Type B pancreatic cell (in vitro differentiated cells): Measurements from ENCODE around the gene SLC12A4. TPM values are rescaled to one million over a fixed set of nuclear protein-coding genes. Genes with fewer than 3 reads are reported as not detected.
"Not testable (repeated sequence)": the region's sequence is repeated elsewhere in the genome, so short reads cannot be mapped to it uniquely, and the experiment has no call there.

ENCODE experiments used
- DNase-seq: peaks from one replicate; pipeline ENCODE4 v3.0.0; 2021; ENCODE audit warnings: mixed read lengths; ENCODE audit not compliant: unreplicated experiment; ENCODE audit errors: extremely low spot score
- H3K27ac Mint-ChIP-seq: 2 replicates; pipeline ENCODE4 v1.8.0; 2021; ENCODE audit warnings: mild to moderate bottlenecking, mixed read lengths
- H3K27me3 Mint-ChIP-seq: 2 replicates; pipeline ENCODE4 v1.8.0; 2021; ENCODE audit warnings: mixed read lengths
- H3K36me3 Mint-ChIP-seq: 2 replicates; pipeline ENCODE4 v1.8.0; 2021; ENCODE audit warnings: mixed read lengths
- H3K4me1 Mint-ChIP-seq: one replicate; pipeline ENCODE4 v1.8.0; 2021; ENCODE audit warnings: mixed read lengths; ENCODE audit not compliant: unreplicated experiment
- H3K4me3 Mint-ChIP-seq: 2 replicates; pipeline ENCODE4 v1.8.0; 2021; ENCODE audit warnings: mild to moderate bottlenecking, mixed read lengths
- H3K9me3 Mint-ChIP-seq: 2 replicates; pipeline ENCODE4 v1.8.0; 2021; ENCODE audit warnings: mixed read lengths
- total RNA-seq: library from RNA; stranded (reverse); gene quantifications from 2 replicates; pipeline ENCODE4 v1.2.1, GENCODE V29; 2021; ENCODE audit warnings: low replicate concordance
- TF ChIP-seq, protein P1 (sequence below): fragments of 200-600 bp; sonication (generic); conservative IDR thresholded peaks from 2 replicates; pipeline ENCODE4 v1.5.0; 2021; ENCODE audit warnings: antibody characterized with exemption, mild to moderate bottlenecking

Gene SLC12A4
- total RNA-seq, 1 donor from 2014 or later = 48.1 TPM

GRCh38 chr16:67917140-67917851 is 51.1 kb downstream of the SLC12A4 start:
- no peak for DNase-seq
- Mint-ChIP-seq H3K27me3 (no peaks in the 10 kb centered on the region), H3K4me3 (no peak overlapping the region), H3K27ac (peak overlapping the region; percentile 63), H3K9me3 (no peaks in the 10 kb centered on the region), H3K36me3 (peaks cover 4% of the 10 kb centered on the region), H3K4me1 (peaks cover 9% of the 10 kb centered on the region)
- TF ChIP-seq, protein P1, sequence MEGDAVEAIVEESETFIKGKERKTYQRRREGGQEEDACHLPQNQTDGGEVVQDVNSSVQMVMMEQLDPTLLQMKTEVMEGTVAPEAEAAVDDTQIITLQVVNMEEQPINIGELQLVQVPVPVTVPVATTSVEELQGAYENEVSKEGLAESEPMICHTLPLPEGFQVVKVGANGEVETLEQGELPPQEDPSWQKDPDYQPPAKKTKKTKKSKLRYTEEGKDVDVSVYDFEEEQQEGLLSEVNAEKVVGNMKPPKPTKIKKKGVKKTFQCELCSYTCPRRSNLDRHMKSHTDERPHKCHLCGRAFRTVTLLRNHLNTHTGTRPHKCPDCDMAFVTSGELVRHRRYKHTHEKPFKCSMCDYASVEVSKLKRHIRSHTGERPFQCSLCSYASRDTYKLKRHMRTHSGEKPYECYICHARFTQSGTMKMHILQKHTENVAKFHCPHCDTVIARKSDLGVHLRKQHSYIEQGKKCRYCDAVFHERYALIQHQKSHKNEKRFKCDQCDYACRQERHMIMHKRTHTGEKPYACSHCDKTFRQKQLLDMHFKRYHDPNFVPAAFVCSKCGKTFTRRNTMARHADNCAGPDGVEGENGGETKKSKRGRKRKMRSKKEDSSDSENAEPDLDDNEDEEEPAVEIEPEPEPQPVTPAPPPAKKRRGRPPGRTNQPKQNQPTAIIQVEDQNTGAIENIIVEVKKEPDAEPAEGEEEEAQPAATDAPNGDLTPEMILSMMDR = no peak

- Mint-ChIP-seq H3K27ac (peak overlapping the region; percentile 58), H3K9me3 (no peaks in the 10 kb centered on the region)
- TF ChIP-seq, protein P1 = no peak
Measured at GRCh38 chr16:67915831-67916723, 52.4 kb downstream of the SLC12A4 start.

GRCh38 chr16:67915496-67915769 is 53.0 kb downstream of the SLC12A4 start:
- H3K4me1 Mint-ChIP-seq, H3K9me3 Mint-ChIP-seq, H3K27me3 Mint-ChIP-seq, H3K4me3 Mint-ChIP-seq, H3K36me3 Mint-ChIP-seq, DNase-seq: not testable (repeated sequence)
- H3K27ac Mint-ChIP-seq = peak overlapping the region; percentile 58

More at GRCh38 chr16:67915831-67916723, 52.4 kb downstream of the SLC12A4 start:
- Mint-ChIP-seq H3K27me3 (no peaks in the 10 kb centered on the region), H3K4me3 (no peak overlapping the region), H3K4me1 (peaks cover 4% of the 10 kb centered on the region), H3K36me3 (peaks cover 4% of the 10 kb centered on the region)
- DNase-seq = no peak

DNA sequence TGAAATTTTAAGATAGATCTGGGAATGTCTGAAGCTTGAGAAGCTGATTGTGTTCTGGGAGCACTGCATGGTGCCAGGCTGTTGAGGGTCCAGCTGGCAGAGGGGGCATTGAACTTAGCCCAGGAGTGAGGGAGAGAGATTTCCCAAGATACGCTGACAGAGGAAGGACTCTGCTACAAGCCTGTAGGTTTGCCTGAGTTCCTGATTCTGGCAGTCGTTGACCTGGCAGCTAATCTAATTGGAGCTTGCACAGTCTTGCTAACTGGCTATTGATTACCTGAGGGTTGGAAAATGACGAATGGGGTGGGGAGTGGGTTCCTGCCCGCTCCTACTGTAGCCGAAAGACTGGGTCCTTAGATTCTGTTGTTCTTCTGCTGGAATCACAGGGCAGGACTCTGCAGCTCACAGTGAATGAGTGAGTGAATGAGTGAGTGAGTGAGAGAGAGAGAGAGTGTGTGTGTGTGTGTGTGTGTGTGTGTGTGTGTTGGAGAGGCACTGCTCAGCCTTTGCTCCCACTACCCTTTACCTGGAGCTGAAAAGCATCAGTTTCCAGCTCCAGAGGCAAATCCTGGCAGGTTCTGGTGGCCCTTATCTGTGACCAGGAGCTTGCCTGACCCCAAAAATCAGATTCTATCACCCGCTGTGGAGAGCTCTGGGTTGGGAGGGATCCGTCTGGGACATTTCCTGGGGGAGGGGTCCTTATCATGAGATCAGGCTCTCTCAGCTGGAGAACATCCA is 53.5 kb downstream of the SLC12A4 start:
- Mint-ChIP-seq H3K4me1 (peaks cover 4% of the 10 kb centered on the region), H3K27me3 (no peaks in the 10 kb centered on the region), H3K27ac (peak overlapping the region; percentile 52), H3K36me3 (peaks cover 4% of the 10 kb centered on the region), H3K4me3 (no peak overlapping the region), H3K9me3 (no peaks in the 10 kb centered on the region)
- no peak for DNase-seq
- TF ChIP-seq, protein P1 = no peak

DNA sequence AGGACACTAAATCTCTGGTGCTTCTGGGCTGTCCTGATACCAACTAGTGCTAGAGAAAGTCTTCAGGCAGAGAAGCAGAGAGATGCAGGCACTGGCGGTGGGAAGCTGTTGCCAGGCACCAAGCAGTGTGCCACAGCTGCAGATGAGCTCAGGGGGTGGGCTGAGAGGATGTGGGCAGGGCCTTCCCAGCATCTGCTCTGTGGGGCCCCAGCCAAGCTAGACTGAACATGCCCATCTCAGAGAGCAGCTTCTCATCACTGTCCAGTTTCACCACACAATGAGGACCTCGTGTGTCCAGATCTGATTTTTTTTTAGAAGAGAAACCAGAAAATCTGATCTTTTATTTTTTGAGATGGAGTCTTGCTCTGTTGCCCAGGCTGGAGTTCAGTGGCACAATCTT is 58.3 kb downstream of the SLC12A4 start:
- TF ChIP-seq, protein P1 = no peak
- DNase-seq = no peak
- Mint-ChIP-seq H3K36me3 (peaks cover 6% of the 10 kb centered on the region), H3K9me3 (no peaks in the 10 kb centered on the region), H3K4me3 (no peak overlapping the region), H3K4me1 (no peaks in the 10 kb centered on the region), H3K27me3 (no peaks in the 10 kb centered on the region), H3K27ac (no peak overlapping the region)
